GM21723 (cell line): ENCODE data around the gene SCAND1.

Source experiments
- ATAC-seq: cut with Tn5 transposase; IDR thresholded peaks from one replicate; pipeline ENCODE4 v1.9.1; 2021; ENCODE audit warnings: mild to moderate bottlenecking, moderate library complexity; ENCODE audit not compliant: unreplicated experiment

The SCAND1 gene

DNA sequence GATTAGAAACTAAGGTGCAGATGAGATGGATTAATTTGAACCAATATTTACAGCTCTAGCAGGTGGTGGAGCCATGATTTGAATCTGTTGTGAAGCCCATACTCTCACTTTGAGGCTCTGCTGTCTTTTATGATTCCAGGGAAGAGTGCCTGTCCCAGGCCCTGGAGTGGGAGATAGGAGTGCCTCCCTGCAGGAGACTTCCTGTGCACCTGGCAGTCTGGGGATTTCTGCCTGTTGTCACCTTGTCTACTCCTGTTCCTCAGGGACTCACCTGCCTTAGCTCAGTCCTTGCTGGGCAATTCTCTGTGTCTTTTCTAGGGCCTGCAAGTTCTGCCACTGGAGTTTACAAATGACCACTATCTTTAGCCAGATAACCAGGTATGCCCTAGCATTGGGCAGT lies 46.3 kb downstream of the SCAND1 start:
- ATAC-seq, result no peak

DNA sequence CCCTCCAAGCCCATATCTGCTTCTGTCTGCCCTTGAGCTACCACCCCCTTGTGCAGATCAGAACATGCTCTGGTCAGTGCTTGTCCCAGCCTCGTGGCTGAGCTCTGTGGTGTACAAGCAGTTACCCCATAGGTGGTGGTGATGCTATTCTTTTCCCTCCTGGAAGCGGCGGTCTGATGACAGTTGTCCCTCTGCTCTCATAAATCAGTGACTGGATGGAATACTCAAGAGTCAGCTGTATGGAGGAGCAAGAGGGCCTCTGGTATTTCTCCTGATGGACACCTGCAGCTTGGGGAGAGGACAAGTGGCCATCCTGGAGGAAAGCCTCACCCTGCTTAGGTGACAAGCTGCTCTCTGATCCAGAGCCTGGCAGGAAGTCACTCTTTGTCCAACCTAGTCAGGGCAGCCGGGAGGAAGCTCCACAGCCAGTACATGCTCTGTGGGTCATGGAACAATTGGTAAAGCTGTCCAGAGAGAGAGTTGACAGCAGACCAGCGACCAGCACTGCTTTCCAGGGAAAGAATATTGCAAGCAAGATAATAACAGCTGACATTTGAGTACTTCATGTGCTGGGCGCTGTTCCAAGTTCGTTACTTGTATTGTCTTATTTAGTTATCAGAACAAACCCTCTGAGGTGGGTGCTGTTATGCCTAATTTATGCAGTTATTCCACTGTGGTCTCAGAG lies 47.1 kb downstream of the SCAND1 start:
- no peak for ATAC-seq

DNA sequence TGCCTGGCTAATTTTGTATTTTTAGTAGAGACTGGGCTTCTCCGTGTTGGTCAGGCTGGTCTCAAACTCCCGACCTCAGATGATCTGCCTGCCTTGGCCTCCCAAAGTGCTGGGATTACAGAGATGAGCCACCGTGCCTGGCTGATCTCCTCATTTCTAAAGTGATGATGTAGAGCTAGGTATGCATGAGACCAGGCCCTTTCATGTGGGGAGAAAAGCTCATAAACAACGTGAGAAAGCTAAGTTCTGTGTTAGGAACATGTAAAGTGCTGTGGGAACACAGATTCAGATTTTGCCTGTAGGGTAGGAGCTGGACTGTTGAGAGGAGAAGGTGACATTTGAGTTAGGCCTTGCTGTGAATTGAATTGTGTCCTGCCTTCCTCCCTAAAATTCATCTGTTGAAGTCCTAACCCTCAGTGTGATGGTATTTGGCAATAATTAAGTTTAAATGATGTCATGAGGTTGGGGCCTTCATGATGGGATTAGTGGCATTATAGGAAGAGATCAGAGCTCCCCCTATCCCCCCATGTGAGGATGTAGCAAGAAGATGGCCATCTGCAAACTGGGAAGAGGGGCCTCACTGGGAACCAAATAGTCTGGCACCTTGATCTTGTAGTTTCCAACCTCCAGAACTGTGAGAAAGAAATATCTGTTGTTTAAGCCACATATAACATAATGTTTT lies 49.2 kb downstream of the SCAND1 start:
- ATAC-seq, result no peak

DNA sequence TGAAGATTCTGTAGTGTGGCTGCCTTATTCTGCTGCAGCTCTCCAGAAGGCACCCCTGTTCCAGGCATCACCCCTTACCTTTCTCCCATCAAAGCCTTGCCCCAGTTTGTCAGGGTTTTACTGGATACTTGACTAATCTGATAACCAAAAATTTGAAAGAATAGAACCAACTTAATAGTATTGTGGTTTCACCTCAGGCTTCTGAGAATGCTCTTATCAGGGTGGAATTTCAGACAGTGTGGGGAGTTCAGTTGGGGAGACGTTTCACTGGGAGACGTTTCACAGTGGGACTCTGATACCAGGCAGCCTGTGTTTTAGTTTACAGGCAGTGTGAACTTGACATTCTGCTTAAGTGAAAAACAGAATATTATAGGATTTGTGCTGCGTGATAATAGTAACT lies 50.5 kb downstream of the SCAND1 start:
- ATAC-seq, result no peak
